HG03064 (cell line): Measurements from ENCODE around the gene PRR19.
"Not testable (repeated sequence)": the region's sequence is repeated elsewhere in the genome, so short reads cannot be mapped to it uniquely, and the experiment has no call there.

Experiments
- ATAC-seq: cut with Tn5 transposase; IDR thresholded peaks from one replicate; pipeline ENCODE4 v1.9.1; 2021; ENCODE audit warnings: low read depth; ENCODE audit not compliant: unreplicated experiment

The PRR19 gene, protein sequence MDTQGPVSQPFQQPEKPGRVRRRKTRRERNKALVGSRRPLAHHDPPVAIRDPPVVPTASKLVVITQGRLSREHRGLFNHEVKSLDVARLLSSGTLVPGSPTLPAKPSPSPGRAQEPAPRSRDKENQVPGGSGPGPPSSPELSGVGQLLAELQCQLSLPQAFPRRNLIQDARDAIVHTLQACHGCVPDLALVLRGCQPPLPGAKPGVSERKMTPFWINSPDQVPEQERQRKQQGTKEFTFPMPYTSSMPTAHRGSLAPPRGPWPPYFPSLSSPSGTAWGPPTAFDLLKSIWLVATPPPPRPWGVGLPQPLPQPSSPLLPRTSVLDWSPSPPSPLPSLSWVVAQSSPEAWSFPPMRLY

DNA sequence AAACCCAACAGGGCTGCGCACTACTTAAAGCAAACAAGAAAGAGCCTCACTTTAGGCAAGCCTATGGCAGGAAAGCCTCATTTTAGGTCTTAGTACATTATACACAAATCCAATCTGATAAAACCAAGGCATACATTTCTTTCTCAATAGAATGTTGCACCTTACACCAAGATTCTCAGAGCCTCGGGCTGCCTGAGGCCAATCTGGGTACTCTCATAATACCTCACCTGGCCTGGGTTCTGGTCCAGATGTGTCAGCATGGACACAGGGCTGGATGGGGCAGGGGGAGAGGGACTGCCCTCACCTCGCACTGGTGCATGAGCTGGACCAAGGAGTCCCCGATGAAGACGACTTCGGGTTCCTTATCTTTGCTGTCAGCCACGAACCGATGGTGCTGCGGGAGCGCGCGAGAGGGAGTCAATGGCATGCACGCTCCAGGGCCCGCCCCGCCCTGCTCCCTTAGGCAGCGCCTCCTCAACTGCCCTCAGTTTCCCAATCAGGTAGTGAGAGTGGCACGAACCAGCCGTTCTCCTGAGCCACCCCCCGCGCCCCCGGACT is at the start of gene PRR19:
TSS of gene PRR19 (plus strand) at position 487 of the 558 bp plus-strand sequence. CDS start 7,453 bp downstream, outside the sequence.
- no peak for ATAC-seq

GRCh38 chr19:42252365-42253244 is 49.3 kb upstream of the PRR19 start:
- ATAC-seq: no peak

GRCh38 chr19:42253245-42254088 is 48.5 kb upstream of the PRR19 start:
- no peak for ATAC-seq

DNA sequence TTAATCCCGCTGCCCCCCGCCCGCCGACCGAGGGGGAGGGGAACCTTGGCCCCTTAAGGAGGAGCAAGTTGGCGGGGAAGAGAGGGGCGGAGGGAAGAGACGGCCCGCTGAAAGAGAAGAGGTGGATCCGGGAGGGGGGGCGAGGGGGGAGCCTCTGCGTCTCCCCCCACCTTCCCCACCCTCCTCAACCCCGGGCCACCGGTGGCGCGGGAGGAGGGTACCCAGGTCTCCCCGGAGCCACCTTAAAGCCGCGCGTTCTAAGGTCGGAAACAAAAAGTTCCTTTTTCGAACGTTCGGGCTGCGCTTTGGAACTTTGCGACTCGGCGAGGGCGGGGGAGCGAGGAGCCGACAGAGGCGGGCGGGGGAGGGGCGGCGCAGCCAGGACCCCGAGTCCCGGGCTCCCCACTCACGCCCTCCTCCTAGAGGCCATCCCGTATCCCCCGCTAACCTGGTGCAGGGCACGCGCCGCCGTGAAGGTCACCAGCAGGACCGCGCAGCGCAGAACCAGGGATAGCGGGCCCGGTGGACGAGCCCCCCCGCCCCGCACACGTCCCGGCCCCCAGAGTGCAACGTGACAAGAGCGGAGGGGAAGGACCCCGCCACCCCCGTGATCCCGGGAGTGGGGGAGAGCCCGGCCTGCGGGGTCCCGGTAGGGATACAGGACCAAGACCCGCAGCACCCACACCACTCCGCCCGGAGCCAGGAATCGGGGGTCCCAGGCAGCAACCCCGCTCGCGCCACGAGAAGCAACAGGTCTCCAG is 47.7 kb upstream of the PRR19 start:
- ATAC-seq: no peak

DNA sequence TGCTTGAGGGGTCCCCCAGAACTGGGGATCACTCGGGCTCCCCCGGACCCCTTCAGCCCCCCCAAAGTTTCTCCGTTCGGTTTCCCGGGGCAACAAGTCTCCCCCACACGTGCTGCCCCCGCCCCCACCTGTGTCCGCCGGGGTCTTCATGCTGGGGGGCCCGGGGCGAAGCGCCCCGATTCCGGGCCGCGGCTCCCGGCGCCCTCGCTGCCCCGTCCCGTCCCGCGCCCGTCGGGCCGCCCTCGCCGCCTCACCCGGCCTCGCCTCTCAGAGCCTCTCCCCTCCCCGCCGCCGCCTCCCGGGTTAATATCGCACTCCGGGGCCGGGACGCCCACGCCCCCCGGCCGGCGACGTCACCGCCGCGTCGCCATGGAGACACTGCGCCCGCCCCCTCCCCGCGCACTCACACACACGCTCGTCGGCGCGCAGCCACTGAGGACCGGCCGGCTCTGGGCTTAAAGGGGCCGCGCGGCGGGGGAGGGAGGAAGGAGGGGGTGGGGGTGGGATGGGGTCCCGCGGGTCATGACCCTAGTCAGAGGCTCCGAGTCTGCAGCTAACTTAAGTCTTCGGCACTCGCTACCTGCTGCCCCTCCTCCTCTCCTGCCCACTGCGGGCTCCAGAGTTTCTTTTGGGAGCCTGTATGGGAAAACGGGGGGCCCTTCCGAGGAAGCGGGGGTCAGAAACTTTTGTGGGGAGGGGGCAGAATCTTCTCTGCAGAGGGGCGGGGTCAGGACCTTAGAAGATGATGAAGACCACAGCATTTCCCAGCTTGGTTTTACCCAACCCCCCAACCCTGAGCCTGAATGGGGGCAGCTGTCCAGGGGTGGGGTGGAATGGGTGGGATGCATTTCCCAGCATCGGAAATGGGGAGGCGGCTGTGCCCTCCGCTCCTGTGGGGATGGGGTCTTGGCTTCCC is 46.8 kb upstream of the PRR19 start, which contains the start of gene ERF:
TSS of gene ERF (minus strand) at position 279 of the 916 bp plus-strand sequence. CDS start at position 150, 129 bp downstream.
- peak; percentile 49 for ATAC-seq

DNA sequence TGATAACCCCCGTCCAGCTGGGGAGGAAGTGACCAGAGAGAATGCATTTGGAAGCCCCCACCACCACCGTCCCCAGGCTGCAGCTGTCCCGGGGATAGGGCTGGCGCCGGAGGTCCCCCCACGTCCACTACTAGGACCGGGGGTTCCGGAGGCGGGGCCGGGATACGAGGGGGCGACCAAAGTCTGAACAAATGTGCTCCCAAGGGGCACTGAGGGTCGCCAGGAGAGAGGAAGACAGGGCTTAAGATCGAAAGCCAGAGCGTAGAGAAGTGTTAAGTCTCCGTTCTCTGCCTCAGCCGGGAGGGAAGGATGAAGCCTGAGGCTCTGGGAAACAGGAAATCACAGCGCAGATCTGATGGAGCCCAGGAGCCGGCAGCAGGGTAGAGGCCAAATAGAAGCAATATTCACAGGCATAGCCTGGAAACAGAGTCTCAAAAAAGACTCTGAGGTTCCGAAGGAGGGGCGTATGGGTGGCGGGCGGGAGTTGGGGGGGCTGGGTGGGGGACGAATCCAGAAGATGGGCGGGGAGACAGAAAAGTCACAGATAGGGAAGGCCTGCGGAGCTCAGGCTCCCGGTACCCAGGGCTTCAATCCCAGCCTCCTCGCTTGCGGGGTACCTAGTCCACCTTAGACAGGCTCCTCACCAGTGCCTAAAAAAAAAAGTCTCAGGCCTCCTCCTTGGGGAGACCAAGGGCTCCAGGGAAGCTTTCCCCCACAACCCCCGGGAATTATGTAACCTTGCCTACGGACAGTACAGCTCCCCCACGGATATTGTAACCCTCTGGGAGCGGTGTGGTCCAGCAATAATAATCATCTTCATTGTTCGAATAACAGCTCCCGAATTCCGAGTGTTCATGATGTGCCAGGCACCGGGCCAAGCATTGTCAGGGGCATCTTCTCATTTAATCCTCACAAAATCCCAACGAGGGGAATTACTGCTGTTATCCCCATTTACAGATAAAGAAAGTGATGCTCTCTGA is 45.9 kb upstream of the PRR19 start:
- no peak for ATAC-seq

- not testable (repeated sequence) for ATAC-seq
Measured at GRCh38 chr19:42257842-42258241, 44.1 kb upstream of the PRR19 start.

DNA sequence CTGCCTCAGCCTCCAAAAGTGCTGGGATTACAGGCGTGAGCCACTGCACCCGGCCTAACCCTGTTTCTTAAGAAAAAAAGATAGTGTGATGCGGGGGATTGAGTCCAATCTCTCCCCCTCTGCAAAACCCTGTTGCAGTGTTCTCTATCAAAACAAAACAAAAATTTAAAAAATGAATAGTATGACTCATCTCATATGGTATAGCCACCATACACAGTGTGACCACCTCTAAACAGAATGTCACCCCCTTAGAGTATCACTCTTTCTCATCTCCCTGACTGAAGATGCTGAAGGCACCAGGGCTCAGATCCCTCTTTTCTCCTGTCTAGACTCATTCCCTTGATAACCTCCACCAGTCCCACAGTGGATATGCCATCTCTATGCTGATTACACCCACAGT is 40.2 kb upstream of the PRR19 start:
- ATAC-seq: no peak

DNA sequence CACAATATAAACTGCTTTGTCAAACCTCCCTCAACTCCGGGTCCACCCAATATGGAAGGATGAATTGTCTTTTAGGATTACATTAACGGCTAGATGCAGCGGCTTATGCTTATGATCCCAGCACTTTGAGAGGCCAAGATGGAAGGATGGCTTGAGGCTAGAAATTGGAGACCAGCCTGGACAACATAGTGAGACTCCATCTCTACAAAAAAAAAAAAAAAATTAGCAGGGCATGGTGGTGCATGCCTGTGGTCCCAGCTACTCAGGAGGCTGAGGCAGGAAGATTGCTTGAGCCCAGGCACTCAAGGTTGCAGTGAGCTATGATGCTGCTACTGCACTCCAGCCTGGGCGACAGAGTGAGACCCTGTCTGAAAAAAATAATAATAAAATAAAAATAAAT is 35.8 kb upstream of the PRR19 start:
- not testable (repeated sequence) for ATAC-seq

DNA sequence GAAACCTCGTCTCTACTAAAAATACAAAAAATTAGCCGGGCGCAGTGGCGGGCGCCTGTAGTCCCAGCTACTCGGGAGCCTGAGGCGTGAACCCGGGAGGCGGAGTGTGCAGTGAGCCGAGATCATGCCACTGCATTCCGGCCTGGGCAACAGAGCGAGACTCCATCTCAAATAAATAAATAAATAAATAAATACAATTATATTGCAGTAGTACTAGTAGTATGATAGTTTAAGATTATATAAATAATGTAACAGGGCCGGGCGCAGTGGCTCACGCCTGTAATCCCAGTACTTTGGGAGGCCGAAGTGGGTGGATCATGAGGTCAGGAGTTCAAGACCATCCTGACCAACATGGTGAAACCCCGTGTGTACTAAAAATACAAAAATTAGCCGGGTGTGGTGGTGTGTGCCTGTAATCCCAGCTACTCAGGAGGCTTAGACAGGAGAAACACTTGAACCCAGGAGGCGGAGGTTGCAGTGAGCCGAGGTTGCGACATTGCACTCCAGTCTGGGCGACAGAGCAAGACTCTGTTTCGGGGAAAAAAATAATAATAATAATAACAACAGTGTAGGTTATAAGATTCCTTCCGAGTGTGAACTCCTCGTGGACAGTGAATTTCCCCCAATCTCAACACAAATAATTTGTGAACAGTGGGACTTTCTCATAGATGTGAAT is 34.9 kb upstream of the PRR19 start:
- ATAC-seq: not testable (repeated sequence)

DNA sequence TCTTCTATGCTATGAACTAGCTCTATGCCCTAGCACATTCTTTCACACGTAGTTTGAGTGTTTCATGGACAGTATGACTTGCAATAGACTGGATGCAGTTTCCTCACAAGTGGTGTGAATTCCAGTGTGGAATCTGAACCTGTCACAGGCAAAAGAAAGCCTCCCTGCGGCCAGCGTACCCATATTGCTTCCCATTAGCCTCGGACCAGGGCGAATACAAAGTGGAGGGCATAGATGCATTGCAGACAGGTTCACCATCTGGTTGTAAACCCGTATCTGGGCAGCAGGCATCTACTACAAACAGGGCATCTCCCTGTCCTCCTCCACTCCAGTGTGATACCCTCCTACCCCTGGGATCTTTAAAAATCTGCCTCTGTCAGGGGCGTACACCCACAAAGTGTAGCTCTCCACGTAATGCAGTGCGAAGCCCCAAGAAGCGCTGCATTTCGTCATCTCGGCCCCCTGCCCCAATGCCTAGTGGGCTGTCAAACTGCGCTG is 34.2 kb upstream of the PRR19 start:
- no peak for ATAC-seq

- peak; percentile 49 for ATAC-seq
Measured at GRCh38 chr19:42268142-42268703, 33.7 kb upstream of the PRR19 start.

DNA sequence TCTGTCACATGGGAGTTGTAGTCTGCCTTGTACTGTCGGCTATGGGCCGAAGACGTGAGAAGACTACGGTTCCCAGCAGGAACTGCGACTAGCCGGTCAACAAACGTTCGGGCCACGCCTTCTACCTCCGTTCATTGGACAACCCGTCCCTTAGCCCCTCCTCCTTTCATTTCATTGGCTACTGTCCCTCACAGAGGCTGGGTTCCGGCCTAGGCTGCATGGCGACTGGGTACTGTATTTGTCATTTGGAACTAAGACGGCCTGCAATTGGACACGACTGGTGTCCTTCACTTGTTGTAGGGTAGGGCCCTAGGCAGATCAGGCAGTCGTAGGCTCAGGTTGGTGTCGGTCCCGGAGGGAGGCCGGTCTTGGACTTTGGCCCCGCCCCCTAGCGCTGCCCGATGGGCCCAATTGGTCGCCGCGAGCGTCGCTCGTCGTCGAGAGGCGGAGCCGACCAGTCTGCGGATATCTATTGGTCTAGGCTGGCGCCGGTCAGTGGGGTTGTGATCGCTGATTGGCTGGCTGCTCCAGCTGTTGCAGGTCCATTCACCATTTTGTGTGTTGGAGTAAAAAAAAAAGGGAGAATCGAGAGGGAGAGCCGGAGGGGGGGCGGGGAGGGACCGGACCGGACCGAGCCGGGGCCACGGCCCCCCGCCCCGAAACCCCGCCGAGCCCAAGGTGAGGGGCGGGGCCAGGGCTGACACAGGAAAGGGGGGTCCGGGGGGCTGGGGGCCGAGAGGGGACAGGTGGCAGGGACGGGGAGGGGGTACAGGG is 33.0 kb upstream of the PRR19 start, which contains the start of gene CIC:
TSS of gene CIC (plus strand) at position 549 of the 774 bp plus-strand sequence. CDS start 2,532 bp downstream, outside the sequence.
- peak; percentile 73 for ATAC-seq

DNA sequence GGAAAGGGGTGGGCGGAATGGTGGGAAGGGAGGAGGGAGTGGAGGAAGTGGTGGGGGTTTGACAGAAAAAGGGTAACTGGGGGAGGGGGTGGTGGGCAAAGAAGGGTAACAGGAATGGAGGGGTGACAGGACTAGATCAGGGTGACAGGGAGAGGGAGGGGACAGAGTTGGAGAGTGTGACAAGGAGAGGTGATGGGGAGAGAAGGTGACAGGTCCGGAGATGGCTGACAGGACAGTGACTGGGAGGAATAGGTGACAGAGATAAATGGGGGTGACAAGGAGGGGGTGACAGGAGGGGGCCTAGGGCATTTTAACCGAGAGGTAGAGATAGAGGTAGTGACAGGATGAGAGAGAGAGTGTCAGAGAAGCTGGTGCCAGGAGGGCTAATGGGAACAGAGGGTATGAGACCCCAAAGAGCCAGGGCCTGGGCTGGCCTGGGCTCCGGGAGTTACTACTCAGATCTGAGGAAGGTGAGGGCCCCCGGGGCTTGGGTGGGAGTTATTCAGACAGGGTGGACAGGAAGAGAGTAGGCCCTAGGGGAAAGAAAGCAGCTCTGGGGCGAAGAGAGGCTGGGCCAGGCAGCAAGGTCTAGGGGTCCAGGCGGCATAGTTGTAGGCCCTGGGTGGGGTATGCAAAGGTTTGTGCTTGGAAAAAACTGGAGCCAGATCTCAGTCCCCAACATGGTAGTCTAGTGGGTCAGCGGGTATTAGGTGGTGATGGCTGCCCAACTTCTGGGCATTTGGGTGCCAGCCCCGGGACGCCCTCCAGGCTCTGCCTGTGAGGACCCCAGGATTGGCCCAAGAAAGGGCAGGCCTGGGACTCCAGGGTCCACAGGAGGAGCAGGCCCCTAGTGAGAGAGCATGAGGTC is 32.2 kb upstream of the PRR19 start:
- no peak for ATAC-seq
